ENCODE results near the gene SBF2.

SBF2 gene

DNA sequence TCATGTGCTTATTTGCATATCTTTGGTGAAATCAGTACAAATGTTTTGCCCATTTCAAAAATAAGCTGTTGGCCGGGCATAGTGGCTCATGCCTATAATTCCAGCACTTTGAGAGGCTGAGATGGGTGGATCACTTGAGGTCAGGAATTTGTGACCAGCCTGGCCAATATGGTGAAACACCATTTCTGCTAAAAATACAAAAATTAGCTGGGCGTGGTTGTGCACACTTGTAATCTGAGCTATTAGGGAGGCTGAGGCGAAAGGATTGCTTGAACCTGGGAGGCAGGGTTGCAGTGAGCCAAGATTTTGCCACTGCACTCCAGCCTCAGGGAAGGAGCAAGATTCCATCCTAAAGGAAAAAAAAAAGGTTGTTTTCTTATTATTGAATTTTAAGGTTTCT, 494.1 kb downstream of the SBF2 start:
- no peak overlapping the region for H2AK5ac ChIP-seq (ENCODE audit: low read depth, low read length)
- no peak overlapping the region for H4K91ac ChIP-seq (ENCODE audit: low read depth, low read length, poor library complexity)
- no peak overlapping the region for H2BK12ac ChIP-seq (ENCODE audit: low read length)
- no peak overlapping the region for H3K27ac ChIP-seq (replicated peaks; ENCODE audit: low read length)
- no peak overlapping the region for H4K8ac ChIP-seq (ENCODE audit: low read depth, low read length)
- no peak overlapping the region for H3K23ac ChIP-seq (ENCODE audit: low read depth, low read length, poor library complexity)
- peaks cover 3 to 7% of the 10 kb centered on the region in 2 donors for H3K4me1 ChIP-seq (ENCODE audit: control insufficient read depth in 2 of 2, insufficient read depth in 1 of 2, low read depth in 1 of 2, low read length in 2 of 2)
- no peak overlapping the region for H3K4ac ChIP-seq (ENCODE audit: low read length)
- H3K14ac ChIP-seq (ENCODE audit: low read length) = no peak overlapping the region
- no peak overlapping the region for H2BK15ac ChIP-seq (ENCODE audit: low read length)
- DNase-seq (ENCODE audit: low spot score) = no peak
- no peaks in the 10 kb centered on the region for H3K79me1 ChIP-seq (ENCODE audit: low read depth, low read length)
- H3K36me3 ChIP-seq (replicated peaks in 1 of 2; ENCODE audit: control insufficient read depth in 2 of 2, insufficient read depth in 2 of 2, low read length in 2 of 2) = peaks cover 0 to 6% of the 10 kb centered on the region in 2 donors
- H3K18ac ChIP-seq (ENCODE audit: low read length) = no peak overlapping the region
- H3K27me3 ChIP-seq (ENCODE audit: control insufficient read depth in 3 of 3, insufficient read depth in 3 of 3, low read depth in 1 of 3, low read length in 3 of 3) = no peaks in the 10 kb centered on the region
- H2BK120ac ChIP-seq (ENCODE audit: low read depth, low read length) = no peak overlapping the region
- peaks cover 0 to 2% of the 10 kb centered on the region in 2 donors for H3K9me3 ChIP-seq (replicated peaks in 1 of 2; ENCODE audit: control insufficient read depth in 2 of 2, insufficient read depth in 1 of 2, low read depth in 1 of 2, low read length in 2 of 2)
- no peak overlapping the region for H3K4me2 ChIP-seq (ENCODE audit: insufficient read depth, low read length, poor library complexity, severe bottlenecking)
- no peak overlapping the region for H3K9ac ChIP-seq (ENCODE audit: low read depth, low read length, poor library complexity)
- no peak overlapping the region for H3K4me3 ChIP-seq (ENCODE audit: low read length in 2 of 2)
- H2AFZ ChIP-seq (ENCODE audit: low read length) = no peak overlapping the region
- WGBS, 2 donors (ENCODE audit: extremely low coverage in 2 of 2, insufficient read length in 2 of 2, insufficient replicate concordance in 1 of 2) = no CpG with 5 or more reads among the region's 3 CpGs
- H2BK5ac ChIP-seq (ENCODE audit: low read length) = no peak overlapping the region

DNA sequence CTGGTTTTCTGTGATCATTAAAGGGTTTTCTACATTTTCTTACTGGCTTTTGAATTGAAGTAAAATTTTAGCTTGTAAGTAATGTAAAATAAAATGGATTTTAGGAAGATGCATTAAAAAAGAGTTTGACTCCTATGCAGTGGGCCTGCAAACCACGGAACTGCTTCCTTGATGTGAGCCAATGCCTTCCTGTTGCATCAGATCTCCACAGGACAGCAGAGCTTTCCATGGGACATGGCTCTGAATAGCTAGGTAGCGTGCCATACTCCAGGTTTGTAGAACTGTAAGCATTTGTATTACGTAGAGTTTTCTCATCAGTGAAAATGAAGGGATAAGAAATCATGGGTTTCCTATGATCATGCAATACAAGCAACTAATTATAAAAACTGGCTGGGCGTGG, 496.7 kb downstream of the SBF2 start:
- H2BK120ac ChIP-seq (ENCODE audit: low read depth, low read length) = no peak overlapping the region
- no CpG with 5 or more reads among the region's 4 CpGs for WGBS, 2 donors (ENCODE audit: extremely low coverage in 2 of 2, insufficient read length in 2 of 2, insufficient replicate concordance in 1 of 2)
- H2BK5ac ChIP-seq (ENCODE audit: low read length) = no peak overlapping the region
- H4K91ac ChIP-seq (ENCODE audit: low read depth, low read length, poor library complexity) = no peak overlapping the region
- no peaks in the 10 kb centered on the region for H3K27me3 ChIP-seq (ENCODE audit: control insufficient read depth in 3 of 3, insufficient read depth in 3 of 3, low read depth in 1 of 3, low read length in 3 of 3)
- no peak for DNase-seq (ENCODE audit: low spot score)
- H3K36me3 ChIP-seq (replicated peaks in 1 of 2; ENCODE audit: control insufficient read depth in 2 of 2, insufficient read depth in 2 of 2, low read length in 2 of 2) = peaks cover 2 to 13% of the 10 kb centered on the region in 2 donors
- H4K8ac ChIP-seq (ENCODE audit: low read depth, low read length) = no peak overlapping the region
- H3K79me1 ChIP-seq (ENCODE audit: low read depth, low read length) = no peaks in the 10 kb centered on the region
- no peak overlapping the region for H2BK15ac ChIP-seq (ENCODE audit: low read length)
- no peak overlapping the region for H3K4me2 ChIP-seq (ENCODE audit: insufficient read depth, low read length, poor library complexity, severe bottlenecking)
- H3K23ac ChIP-seq (ENCODE audit: low read depth, low read length, poor library complexity) = no peak overlapping the region
- H3K9ac ChIP-seq (ENCODE audit: low read depth, low read length, poor library complexity) = no peak overlapping the region
- peaks cover 2% of the 10 kb centered on the region in 2 donors for H3K4me1 ChIP-seq (ENCODE audit: control insufficient read depth in 2 of 2, insufficient read depth in 1 of 2, low read depth in 1 of 2, low read length in 2 of 2)
- H3K14ac ChIP-seq (ENCODE audit: low read length) = no peak overlapping the region
- peaks cover 0 to 2% of the 10 kb centered on the region in 2 donors for H3K9me3 ChIP-seq (replicated peaks in 1 of 2; ENCODE audit: control insufficient read depth in 2 of 2, insufficient read depth in 1 of 2, low read depth in 1 of 2, low read length in 2 of 2)
- no peak overlapping the region for H2AK5ac ChIP-seq (ENCODE audit: low read depth, low read length)
- no peak overlapping the region for H2BK12ac ChIP-seq (ENCODE audit: low read length)
- H2AFZ ChIP-seq (ENCODE audit: low read length) = no peak overlapping the region
- H3K4ac ChIP-seq (ENCODE audit: low read length) = no peak overlapping the region
- H3K4me3 ChIP-seq (ENCODE audit: low read length in 2 of 2) = no peak overlapping the region
- no peak overlapping the region for H3K18ac ChIP-seq (ENCODE audit: low read length)
- H3K27ac ChIP-seq (replicated peaks; ENCODE audit: low read length) = no peak overlapping the region

DNA sequence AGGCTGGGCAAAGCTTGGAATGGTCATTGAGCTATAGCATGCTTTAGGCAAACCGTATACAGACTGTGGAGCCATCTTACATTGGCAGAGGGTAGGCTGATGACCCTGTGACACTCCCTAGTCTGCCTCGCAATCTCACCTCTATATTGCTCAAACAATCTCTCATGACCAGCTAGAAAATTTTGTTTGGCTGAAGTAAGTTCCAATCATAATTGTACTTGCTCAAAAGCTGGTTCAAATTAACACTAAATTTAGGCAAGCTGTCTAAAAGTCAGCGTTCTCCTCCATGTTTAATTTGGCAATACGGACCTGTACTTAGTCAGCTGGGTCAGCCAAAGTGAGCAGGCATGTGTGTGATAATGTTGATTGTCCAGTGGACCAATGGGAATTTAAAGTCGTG, 497.2 kb downstream of the SBF2 start:
- DNase-seq (ENCODE audit: low spot score) = no peak
- Histone ChIP-seq H2BK5ac (ENCODE audit: low read length) (no peak overlapping the region), H2AFZ (ENCODE audit: low read length) (no peak overlapping the region), H3K9me3 (replicated peaks in 1 of 2; ENCODE audit: control insufficient read depth in 2 of 2, insufficient read depth in 1 of 2, low read depth in 1 of 2, low read length in 2 of 2) (peaks cover 0 to 2% of the 10 kb centered on the region in 2 donors), H3K27me3 (ENCODE audit: control insufficient read depth in 3 of 3, insufficient read depth in 3 of 3, low read depth in 1 of 3, low read length in 3 of 3) (no peaks in the 10 kb centered on the region), H3K9ac (ENCODE audit: low read depth, low read length, poor library complexity) (no peak overlapping the region), H3K14ac (ENCODE audit: low read length) (no peak overlapping the region), H3K4ac (ENCODE audit: low read length) (no peak overlapping the region), H3K4me2 (ENCODE audit: insufficient read depth, low read length, poor library complexity, severe bottlenecking) (no peak overlapping the region), H3K79me1 (ENCODE audit: low read depth, low read length) (no peaks in the 10 kb centered on the region), H3K23ac (ENCODE audit: low read depth, low read length, poor library complexity) (no peak overlapping the region), H4K91ac (ENCODE audit: low read depth, low read length, poor library complexity) (no peak overlapping the region), H3K4me3 (ENCODE audit: low read length in 2 of 2) (no peak overlapping the region), H4K8ac (ENCODE audit: low read depth, low read length) (no peak overlapping the region), H3K27ac (replicated peaks; ENCODE audit: low read length) (no peak overlapping the region), H3K18ac (ENCODE audit: low read length) (no peak overlapping the region), H2AK5ac (ENCODE audit: low read depth, low read length) (no peak overlapping the region), H2BK12ac (ENCODE audit: low read length) (no peak overlapping the region), H3K4me1 (ENCODE audit: control insufficient read depth in 2 of 2, insufficient read depth in 1 of 2, low read depth in 1 of 2, low read length in 2 of 2) (peaks cover 0 to 2% of the 10 kb centered on the region in 2 donors), H2BK15ac (ENCODE audit: low read length) (no peak overlapping the region), H2BK120ac (ENCODE audit: low read depth, low read length) (no peak overlapping the region), H3K36me3 (replicated peaks in 1 of 2; ENCODE audit: control insufficient read depth in 2 of 2, insufficient read depth in 2 of 2, low read length in 2 of 2) (peaks cover 2 to 14% of the 10 kb centered on the region in 2 donors)
- no CpG with 5 or more reads among the region's 5 CpGs for WGBS, 2 donors (ENCODE audit: extremely low coverage in 2 of 2, insufficient read length in 2 of 2, insufficient replicate concordance in 1 of 2)

DNA sequence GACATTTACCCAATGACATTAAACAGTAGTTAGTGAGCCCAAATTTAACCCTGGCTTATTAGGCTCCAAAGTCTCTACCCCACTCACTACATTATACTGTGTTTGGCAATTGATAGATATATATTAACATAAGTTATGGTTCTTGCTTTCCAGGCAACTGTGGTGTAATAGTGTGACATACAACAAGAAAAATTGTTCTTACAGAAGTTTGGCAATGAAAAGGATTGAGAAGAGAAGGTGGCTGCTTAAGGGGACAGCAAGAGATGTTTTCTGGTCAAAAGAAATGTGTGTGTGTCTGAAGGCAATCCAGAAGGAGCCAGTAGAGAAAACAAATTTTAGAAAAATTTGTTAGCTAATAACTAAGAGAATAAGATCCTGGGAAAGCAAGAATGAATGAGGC, 497.8 kb downstream of the SBF2 start:
- Histone ChIP-seq H2BK120ac (ENCODE audit: low read depth, low read length) (no peak overlapping the region), H2BK15ac (ENCODE audit: low read length) (no peak overlapping the region), H4K91ac (ENCODE audit: low read depth, low read length, poor library complexity) (no peak overlapping the region), H2BK12ac (ENCODE audit: low read length) (no peak overlapping the region), H3K23ac (ENCODE audit: low read depth, low read length, poor library complexity) (no peak overlapping the region), H3K4ac (ENCODE audit: low read length) (no peak overlapping the region), H3K27ac (replicated peaks; ENCODE audit: low read length) (no peak overlapping the region), H3K14ac (ENCODE audit: low read length) (no peak overlapping the region), H3K4me3 (ENCODE audit: low read length in 2 of 2) (no peak overlapping the region), H4K8ac (ENCODE audit: low read depth, low read length) (no peak overlapping the region), H3K36me3 (replicated peaks in 1 of 2; ENCODE audit: control insufficient read depth in 2 of 2, insufficient read depth in 2 of 2, low read length in 2 of 2) (peaks cover 2 to 14% of the 10 kb centered on the region in 2 donors), H3K4me1 (ENCODE audit: control insufficient read depth in 2 of 2, insufficient read depth in 1 of 2, low read depth in 1 of 2, low read length in 2 of 2) (peaks cover 0 to 2% of the 10 kb centered on the region in 2 donors), H3K9me3 (replicated peaks in 1 of 2; ENCODE audit: control insufficient read depth in 2 of 2, insufficient read depth in 1 of 2, low read depth in 1 of 2, low read length in 2 of 2) (peaks cover 0 to 2% of the 10 kb centered on the region in 2 donors), H3K9ac (ENCODE audit: low read depth, low read length, poor library complexity) (no peak overlapping the region), H2AK5ac (ENCODE audit: low read depth, low read length) (no peak overlapping the region), H2AFZ (ENCODE audit: low read length) (no peak overlapping the region), H3K27me3 (ENCODE audit: control insufficient read depth in 3 of 3, insufficient read depth in 3 of 3, low read depth in 1 of 3, low read length in 3 of 3) (no peaks in the 10 kb centered on the region), H3K4me2 (ENCODE audit: insufficient read depth, low read length, poor library complexity, severe bottlenecking) (no peak overlapping the region), H3K79me1 (ENCODE audit: low read depth, low read length) (no peaks in the 10 kb centered on the region), H3K18ac (ENCODE audit: low read length) (no peak overlapping the region), H2BK5ac (ENCODE audit: low read length) (no peak overlapping the region)
- DNase-seq (ENCODE audit: low spot score) = no peak
